Activated naive CD8-positive, alpha-beta T cell treated with anti-CD3 and anti-CD28 coated beads, Interleukin-2, amount 10 ng/mL, durations not matched to agents 7 days and 5 days (primary cell): ENCODE measurements around the gene TAB2. TPM values are rescaled to one million over a fixed set of nuclear protein-coding genes. Genes with fewer than 3 reads are reported as not detected.

Source experiments
- ATAC-seq: fragments of 150-1000 bp; cut with Tn5 transposase; one replicate; pipeline ENCODE4 v1.10.0; 2021; ENCODE audit warnings: low read depth, moderate library complexity
- POLR2A ChIA-PET: fragments of 350-600 bp; sonication (Branson Sonifier 250); formaldehyde crosslinking; loops from one replicate; lab custom pipeline; 2021; ENCODE audit warnings: antibody characterized with exemption; lab: Charles Lee
- DNase-seq: peaks from one replicate; pipeline ENCODE4 v3.0.0; 2021
- H3K27ac Mint-ChIP-seq: one replicate; pipeline ENCODE4 v1.8.0; 2022; ENCODE audit warnings: mild to moderate bottlenecking, mixed read lengths
- H3K27me3 Mint-ChIP-seq: one replicate; pipeline ENCODE4 v1.8.0; 2022; ENCODE audit warnings: mild to moderate bottlenecking, moderate library complexity, mixed read lengths
- H3K36me3 Mint-ChIP-seq: one replicate; pipeline ENCODE4 v1.8.0; 2021; ENCODE audit warnings: mild to moderate bottlenecking, mixed read lengths
- H3K4me1 Mint-ChIP-seq: one replicate; pipeline ENCODE4 v1.8.0; 2021; ENCODE audit warnings: mixed read lengths
- H3K4me3 Mint-ChIP-seq: one replicate; pipeline ENCODE4 v1.8.0; 2022; ENCODE audit warnings: mild to moderate bottlenecking, moderate library complexity, mixed read lengths
- H3K9me3 Mint-ChIP-seq: one replicate; pipeline ENCODE4 v1.8.0; 2021; ENCODE audit warnings: mixed read lengths
- total RNA-seq, 2 experiments: library from RNA; stranded (reverse); gene quantifications; one replicate each; pipeline ENCODE4 v1.2.3, GENCODE V29; 2021

TAB2 gene
- total RNA-seq, 2 experiments from 2014 or later = 115 to 130 TPM

GRCh38 chr6:149368065-149368464 is 50.6 kb downstream of the TAB2 start:
- POLR2A ChIA-PET = interaction anchor here (0.9 to 1.9 kb wide), 2 partner anchors 47 to 50 kb away, joined by 3 to 10 read pairs; partner anchors contain the start of gene TAB2
- Mint-ChIP-seq H3K4me3 (no peak overlapping the region), H3K9me3 (no peaks in the 10 kb centered on the region), H3K27me3 (no peaks in the 10 kb centered on the region), H3K36me3 (peaks cover 24% of the 10 kb centered on the region), H3K4me1 (peaks cover 38% of the 10 kb centered on the region), H3K27ac (no peak overlapping the region)
- DNase-seq (no peak), ATAC-seq (peak; percentile 79)

- no peaks in the 10 kb centered on the region for H3K27me3 Mint-ChIP-seq
- H3K36me3 Mint-ChIP-seq = peaks cover 37% of the 10 kb centered on the region
- ATAC-seq = no peak
- no peaks in the 10 kb centered on the region for H3K9me3 Mint-ChIP-seq
- H3K4me1 Mint-ChIP-seq = peaks cover 35% of the 10 kb centered on the region
- H3K4me3 Mint-ChIP-seq = peak overlapping the region; percentile 1
- no peak for DNase-seq
- H3K27ac Mint-ChIP-seq = peak overlapping the region; percentile 9
- POLR2A ChIA-PET = interaction anchor here (1.6 to 1.7 kb wide), 2 partner anchors 12 to 53 kb away, joined by 4 to 6 read pairs; partner anchors contain the start of gene TAB2
Measured at GRCh38 chr6:149371154-149371553, 53.6 kb downstream of the TAB2 start.

- POLR2A ChIA-PET = interaction anchor here (1.6 kb wide), 1 partner anchor 54 kb away, joined by 4 read pairs; the partner anchor contains the start of gene TAB2
- DNase-seq (no peak), ATAC-seq (no peak)
- peaks cover 43% of the 10 kb centered on the region for H3K36me3 Mint-ChIP-seq
- H3K27ac Mint-ChIP-seq = no peak overlapping the region
- H3K4me1 Mint-ChIP-seq = peaks cover 40% of the 10 kb centered on the region
- no peak overlapping the region for H3K4me3 Mint-ChIP-seq
- H3K27me3 Mint-ChIP-seq = no peaks in the 10 kb centered on the region
- H3K9me3 Mint-ChIP-seq = no peaks in the 10 kb centered on the region
Measured at GRCh38 chr6:149372062-149372461, 54.5 kb downstream of the TAB2 start.

- no peak for ATAC-seq
- no peak overlapping the region for H3K27ac Mint-ChIP-seq
- POLR2A ChIA-PET = no interaction called here
- DNase-seq = no peak
- peaks cover 49% of the 10 kb centered on the region for H3K36me3 Mint-ChIP-seq
- no peak overlapping the region for H3K4me3 Mint-ChIP-seq
- H3K4me1 Mint-ChIP-seq = peaks cover 41% of the 10 kb centered on the region
- H3K27me3 Mint-ChIP-seq = no peaks in the 10 kb centered on the region
- no peaks in the 10 kb centered on the region for H3K9me3 Mint-ChIP-seq
Measured at GRCh38 chr6:149373511-149373910, 56.0 kb downstream of the TAB2 start.

GRCh38 chr6:149379977-149380376 is 62.5 kb downstream of the TAB2 start:
- H3K4me3 Mint-ChIP-seq = no peak overlapping the region
- DNase-seq (no peak), ATAC-seq (no peak)
- peaks cover 32% of the 10 kb centered on the region for H3K4me1 Mint-ChIP-seq
- no peak overlapping the region for H3K27ac Mint-ChIP-seq
- no peaks in the 10 kb centered on the region for H3K27me3 Mint-ChIP-seq
- POLR2A ChIA-PET = no interaction called here
- peaks cover 72% of the 10 kb centered on the region for H3K36me3 Mint-ChIP-seq
- H3K9me3 Mint-ChIP-seq = peaks cover 5% of the 10 kb centered on the region

GRCh38 chr6:149380523-149380922 is 63.0 kb downstream of the TAB2 start:
- H3K27me3 Mint-ChIP-seq = no peaks in the 10 kb centered on the region
- POLR2A ChIA-PET = no interaction called here
- no peak overlapping the region for H3K27ac Mint-ChIP-seq
- no peak for DNase-seq
- H3K4me3 Mint-ChIP-seq = no peak overlapping the region
- peaks cover 29% of the 10 kb centered on the region for H3K4me1 Mint-ChIP-seq
- peaks cover 6% of the 10 kb centered on the region for H3K9me3 Mint-ChIP-seq
- no peak for ATAC-seq
- peaks cover 73% of the 10 kb centered on the region for H3K36me3 Mint-ChIP-seq

GRCh38 chr6:149383371-149383770 is 65.9 kb downstream of the TAB2 start:
- no peaks in the 10 kb centered on the region for H3K27me3 Mint-ChIP-seq
- no peak overlapping the region for H3K4me3 Mint-ChIP-seq
- POLR2A ChIA-PET = interaction anchor here (0.5 to 1.7 kb wide), 3 partner anchors 13 to 328 kb away, joined by 3 to 6 read pairs (median 3); no protein-coding TSS in a partner anchor
- H3K9me3 Mint-ChIP-seq = peaks cover 19% of the 10 kb centered on the region
- peaks cover 84% of the 10 kb centered on the region for H3K36me3 Mint-ChIP-seq
- peaks cover 34% of the 10 kb centered on the region for H3K4me1 Mint-ChIP-seq
- ATAC-seq (no peak), DNase-seq (no peak)
- no peak overlapping the region for H3K27ac Mint-ChIP-seq

GRCh38 chr6:149384464-149384863 is 67.0 kb downstream of the TAB2 start:
- H3K9me3 Mint-ChIP-seq = peaks cover 17% of the 10 kb centered on the region
- ATAC-seq = no peak
- no peaks in the 10 kb centered on the region for H3K27me3 Mint-ChIP-seq
- peaks cover 81% of the 10 kb centered on the region for H3K36me3 Mint-ChIP-seq
- no peak overlapping the region for H3K4me3 Mint-ChIP-seq
- no peak overlapping the region for H3K27ac Mint-ChIP-seq
- no peak for DNase-seq
- POLR2A ChIA-PET = no interaction called here
- H3K4me1 Mint-ChIP-seq = peaks cover 30% of the 10 kb centered on the region

- H3K27ac Mint-ChIP-seq = peak overlapping the region; percentile 39
- H3K4me1 Mint-ChIP-seq = peaks cover 31% of the 10 kb centered on the region
- peaks cover 19% of the 10 kb centered on the region for H3K9me3 Mint-ChIP-seq
- H3K4me3 Mint-ChIP-seq = peak overlapping the region; percentile 3
- H3K36me3 Mint-ChIP-seq = peaks cover 83% of the 10 kb centered on the region
- DNase-seq (no peak), ATAC-seq (peak; percentile 54)
- POLR2A ChIA-PET = no interaction called here
- H3K27me3 Mint-ChIP-seq = no peaks in the 10 kb centered on the region
Measured at GRCh38 chr6:149385998-149386646, 68.6 kb downstream of the TAB2 start.

GRCh38 chr6:149387779-149388512 is 70.4 kb downstream of the TAB2 start:
- Mint-ChIP-seq H3K36me3 (peaks cover 82% of the 10 kb centered on the region), H3K27ac (no peak overlapping the region), H3K27me3 (no peaks in the 10 kb centered on the region), H3K4me1 (peaks cover 26% of the 10 kb centered on the region), H3K4me3 (no peak overlapping the region), H3K9me3 (peaks cover 20% of the 10 kb centered on the region)
- DNase-seq = no peak
- no peak for ATAC-seq
- POLR2A ChIA-PET = no interaction called here

- ATAC-seq (no peak), DNase-seq (no peak)
- Mint-ChIP-seq H3K4me3 (no peak overlapping the region), H3K4me1 (peaks cover 35% of the 10 kb centered on the region), H3K27ac (no peak overlapping the region), H3K27me3 (no peaks in the 10 kb centered on the region), H3K36me3 (peaks cover 81% of the 10 kb centered on the region), H3K9me3 (peaks cover 21% of the 10 kb centered on the region)
- POLR2A ChIA-PET = no interaction called here
Measured at GRCh38 chr6:149389509-149390297, 72.2 kb downstream of the TAB2 start.

- Mint-ChIP-seq H3K4me1 (peaks cover 32% of the 10 kb centered on the region), H3K27ac (no peak overlapping the region), H3K4me3 (no peak overlapping the region), H3K9me3 (peaks cover 8% of the 10 kb centered on the region), H3K36me3 (peaks cover 84% of the 10 kb centered on the region), H3K27me3 (no peaks in the 10 kb centered on the region)
- POLR2A ChIA-PET = no interaction called here
- ATAC-seq (no peak), DNase-seq (no peak)
Measured at GRCh38 chr6:149392093-149392492, 74.6 kb downstream of the TAB2 start.

GRCh38 chr6:149392535-149392934 is 75.0 kb downstream of the TAB2 start:
- Mint-ChIP-seq H3K4me1 (peaks cover 34% of the 10 kb centered on the region), H3K4me3 (peak overlapping the region; percentile 7), H3K27me3 (no peaks in the 10 kb centered on the region), H3K36me3 (peaks cover 82% of the 10 kb centered on the region), H3K9me3 (peaks cover 8% of the 10 kb centered on the region), H3K27ac (peak overlapping the region; percentile 71)
- ATAC-seq (no peak), DNase-seq (no peak)
- POLR2A ChIA-PET = no interaction called here
